Activated T-helper 1 cell treated with Interleukin-2 at 50 U/mL for 16 hours (primary cell): ENCODE data around the gene DRC7.
"Not testable (repeated sequence)": the region's sequence is repeated elsewhere in the genome, so short reads cannot be mapped to it uniquely, and the experiment has no call there.

Experiments used
- DNase-seq: peaks from one replicate; pipeline ENCODE4 v3.0.0-alpha.2; 2020; ENCODE audit warnings: low read depth

The DRC7 gene

GRCh38 chr16:57711993-57712392, 17.4 kb downstream of the DRC7 start:
- DNase-seq = no peak

- DNase-seq = not testable (repeated sequence)
Observed at GRCh38 chr16:57712569-57712968, 18.0 kb downstream of the DRC7 start.

- DNase-seq = no peak
Observed at GRCh38 chr16:57713596-57713995, 19.0 kb downstream of the DRC7 start.

- DNase-seq = no peak
Observed at GRCh38 chr16:57714047-57714446, 19.4 kb downstream of the DRC7 start.

- no peak for DNase-seq
Observed at GRCh38 chr16:57720142-57720575, 25.6 kb downstream of the DRC7 start.

GRCh38 chr16:57721356-57722209, 27.0 kb downstream of the DRC7 start:
- no peak for DNase-seq

GRCh38 chr16:57722210-57722499, 27.5 kb downstream of the DRC7 start:
- no peak for DNase-seq

GRCh38 chr16:57722651-57723050, 28.0 kb downstream of the DRC7 start:
- DNase-seq = no peak

GRCh38 chr16:57723170-57723569, 28.6 kb downstream of the DRC7 start:
- DNase-seq = no peak

GRCh38 chr16:57724531-57724930, 29.9 kb downstream of the DRC7 start:
- no peak for DNase-seq

GRCh38 chr16:57725151-57725550, 30.5 kb downstream of the DRC7 start:
- no peak for DNase-seq

GRCh38 chr16:57725554-57725953, 30.9 kb downstream of the DRC7 start:
- DNase-seq = no peak

- no peak for DNase-seq
Observed at GRCh38 chr16:57725976-57726375, 31.4 kb downstream of the DRC7 start.

- DNase-seq = no peak
Observed at GRCh38 chr16:57726433-57726947, 31.9 kb downstream of the DRC7 start.

- DNase-seq = no peak
Observed at GRCh38 chr16:57727610-57728009, 33.0 kb downstream of the DRC7 start.

- DNase-seq = no peak
Observed at GRCh38 chr16:57728336-57729181, 34.0 kb downstream of the DRC7 start.

- no peak for DNase-seq
Observed at GRCh38 chr16:57729182-57729484, 34.5 kb downstream of the DRC7 start.

GRCh38 chr16:57729852-57730251, 35.2 kb downstream of the DRC7 start:
- not testable (repeated sequence) for DNase-seq

GRCh38 chr16:57730771-57731730, 36.4 kb downstream of the DRC7 start:
- no peak for DNase-seq

- no peak for DNase-seq
Observed at GRCh38 chr16:57732037-57732436, 37.4 kb downstream of the DRC7 start.

GRCh38 chr16:57732714-57733113, 38.1 kb downstream of the DRC7 start:
- DNase-seq = no peak

- DNase-seq = no peak
Observed at GRCh38 chr16:57734308-57734924, 39.8 kb downstream of the DRC7 start.
